K562 (cell line): ENCODE results near the gene NUDCD3. TPM values are rescaled to one million over a fixed set of nuclear protein-coding genes. Genes with fewer than 3 reads are reported as not detected.

ENCODE experiments used
- ATAC-seq: fragments of 200-7000 bp; cut with Tn5 transposase; 3 replicates; pipeline ENCODE4 v1.9.1; 2020; ENCODE audit warnings: moderate library complexity
- BruUV-seq: library from RNA; stranded (reverse); fragments of 400-500 nt; replicated peaks from 2 replicates; lab custom pipeline; 2021; lab: Mats Ljungman, UMichigan
- CTCF ChIA-PET: fragments of 300-600 bp; formaldehyde crosslinking; extraction: SDS; loops from one replicate; lab custom pipeline; 2021; ENCODE audit warnings: low intra/inter-chr PET ratio; lab: Yijun Ruan, JAX
- POLR2A ChIA-PET: fragments of 300-600, 350-650 bp; sonication (Branson Sonifier 250); formaldehyde crosslinking; extraction: SDS; loops from one replicate; lab custom pipeline; 2021; ENCODE audit warnings: antibody characterized with exemption, inconsistent platforms; lab: Yijun Ruan, JAX
- DNase-seq, 4 experiments: peaks; one replicate each; pipeline versions ENCODE4 v3.0.0 to v3.0.0-alpha.2; 2011 to 2018; ENCODE audit warnings: low spot score in 3 of 4, mixed read lengths in 3 of 4; ENCODE audit errors: extremely low read depth in 1 of 4
- FAIRE-seq: peaks from 2 replicates; lab custom pipeline; 2011; peaks lifted over from hg19 to GRCh38; lab: Jason Lieb, UNC
- H2AFZ ChIP-seq: 2 replicates; pipeline ENCODE4 v1.6.0; 2011; ENCODE audit warnings: low read depth, low read length, control low read depth, inconsistent platforms
- H3K27ac ChIP-seq: fragments of 200-600 bp; 3 replicates; pipeline ENCODE4 v1.8.0; 2011; ENCODE audit warnings: low read depth, mild to moderate bottlenecking, control low read depth, inconsistent platforms, low read length, moderate library complexity, mixed read lengths; ENCODE audit errors: extremely low read depth
- H3K27me3 ChIP-seq, 2 experiments: fragments of 300-600 bp in 1 of 2; 2 replicates in 1 of 2; 3 replicates in 1 of 2; pipeline versions ENCODE4 v1.6.0 to v1.8.0; 2011; ENCODE audit warnings: inconsistent platforms in 2 of 2, low read length in 2 of 2, mild to moderate bottlenecking in 1 of 2, mixed read lengths in 1 of 2, moderate library complexity in 1 of 2; ENCODE audit not compliant: control insufficient read depth in 2 of 2, insufficient read depth in 2 of 2
- H3K36me3 ChIP-seq: fragments of 300-600 bp; 3 replicates; pipeline ENCODE4 v1.8.0; 2011; ENCODE audit warnings: mild to moderate bottlenecking, low read length, inconsistent platforms; ENCODE audit not compliant: control insufficient read depth, insufficient read depth
- H3K4me1 ChIP-seq, 2 experiments: fragments of 200-600 bp in 1 of 2; replicated peaks in 1 of 2; 2 replicates in 1 of 2; 3 replicates in 1 of 2; pipeline versions ENCODE4 v1.5.1 to v1.8.0; 2011; ENCODE audit warnings: inconsistent platforms in 2 of 2, low read length in 2 of 2, mild to moderate bottlenecking in 1 of 2, mixed read lengths in 1 of 2, moderate library complexity in 1 of 2; ENCODE audit not compliant: control insufficient read depth in 2 of 2, insufficient read depth in 2 of 2
- H3K4me2 ChIP-seq: 2 replicates; pipeline ENCODE4 v1.6.1; 2011; ENCODE audit warnings: low read length, control low read depth, inconsistent platforms, mixed read lengths; ENCODE audit not compliant: insufficient read depth
- H3K4me3 ChIP-seq: fragments of 200-600 bp; sonication (generic), shearing (Covaris generic); 2 replicates; pipeline ENCODE4 v1.5.1; 2016; ENCODE audit warnings: control low read depth, inconsistent platforms
- H3K79me2 ChIP-seq: fragments of 200-600 bp; 3 replicates; pipeline ENCODE4 v1.8.0; 2011; ENCODE audit warnings: low read length, inconsistent platforms; ENCODE audit not compliant: control insufficient read depth, insufficient read depth
- H3K9ac ChIP-seq, 2 experiments: 2 replicates each; pipeline versions ENCODE4 v1.6.0 to v1.6.1; 2011; ENCODE audit warnings: low read depth in 2 of 2, low read length in 2 of 2, control low read depth in 1 of 2, inconsistent platforms in 1 of 2, mild to moderate bottlenecking in 1 of 2, mixed read lengths in 1 of 2; ENCODE audit not compliant: insufficient read depth in 1 of 2
- H3K9me1 ChIP-seq: one replicate; pipeline ENCODE4 v1.6.0; 2011; ENCODE audit warnings: inconsistent platforms, mild to moderate bottlenecking, low read length, moderate library complexity; ENCODE audit not compliant: control insufficient read depth, insufficient read depth
- H3K9me3 ChIP-seq: replicated peaks from 2 replicates; pipeline ENCODE4 v1.5.1; 2011; ENCODE audit warnings: low read depth, low read length, inconsistent platforms; ENCODE audit not compliant: control insufficient read depth, insufficient read depth
- H4K20me1 ChIP-seq: replicated peaks from 2 replicates; pipeline ENCODE4 v1.6.1; 2011; ENCODE audit warnings: low read length, inconsistent platforms, mixed read lengths; ENCODE audit not compliant: control insufficient read depth, insufficient read depth
- E2F3 ChIP-seq: fragments of 250-450 bp; sonication (Bioruptor Pico); IDR thresholded peaks from 2 replicates; pipeline ENCODE4 v1.4.0; 2020; ENCODE audit warnings: mild to moderate bottlenecking
- KLF1 ChIP-seq: fragments of 450-650 bp; IDR thresholded peaks from 2 replicates; pipeline ENCODE4 v1.6.1; 2016; ENCODE audit warnings: missing genetic modification characterization, missing compliant biosample characterization
- MAFG ChIP-seq: fragments of 450-650 bp; conservative IDR thresholded peaks from 2 replicates; pipeline ENCODE4 v1.6.1; 2016; ENCODE audit warnings: missing genetic modification characterization, missing compliant biosample characterization
- MAZ ChIP-seq, 2 experiments: fragments of 450-650 bp in 1 of 2; sonication (generic) in 1 of 2; formaldehyde crosslinking; IDR thresholded peaks in 1 of 2; conservative IDR thresholded peaks in 1 of 2; 2 replicates each; pipeline versions ENCODE4 v1.4.0 to v1.5.0; 2020; ENCODE audit warnings: mild to moderate bottlenecking in 1 of 2, missing genetic modification reagents in 1 of 2
- NR2C1 ChIP-seq, 2 experiments: fragments of 450-650 bp; IDR thresholded peaks; 2 replicates each; pipeline ENCODE4 v1.6.1; 2017; ENCODE audit warnings: mild to moderate bottlenecking in 2 of 2, antibody characterized with exemption in 1 of 2, inconsistent platforms in 1 of 2, missing compliant biosample characterization in 1 of 2, missing genetic modification characterization in 1 of 2
- POLR3A ChIP-seq: IDR thresholded peaks from 2 replicates; pipeline ENCODE4 v1.6.1; 2011; ENCODE audit warnings: borderline replicate concordance, mild to moderate bottlenecking, moderate library complexity; ENCODE audit not compliant: insufficient read length, insufficient read depth; ENCODE audit errors: extremely low read depth
- PRPF4 ChIP-seq: fragments of 200-400 bp; formaldehyde crosslinking; IDR thresholded peaks from one replicate; pipeline ENCODE4 v1.6.1; 2017; ENCODE audit warnings: low read length, low read depth, mild to moderate bottlenecking; ENCODE audit not compliant: insufficient read depth, poor library complexity, severe bottlenecking
- PYGO2 ChIP-seq: fragments of 450-650 bp; IDR thresholded peaks from 2 replicates; pipeline ENCODE4 v1.6.1; 2016; ENCODE audit warnings: mild to moderate bottlenecking, missing genetic modification characterization, moderate library complexity, missing compliant biosample characterization
- RHOXF2B ChIP-seq: fragments of 250-450 bp; sonication (Bioruptor Pico); conservative IDR thresholded peaks from 2 replicates; pipeline ENCODE4 v1.5.1; 2021
- ZNF143 ChIP-seq: sonication (generic); formaldehyde crosslinking; IDR thresholded peaks from 2 replicates; pipeline ENCODE4 v1.9.0; 2022; ENCODE audit warnings: mild to moderate bottlenecking, missing genetic modification reagents
- ZNF146 ChIP-seq: IDR thresholded peaks from one replicate; pipeline ENCODE4 v1.6.1; 2018; ENCODE audit warnings: missing compliant biosample characterization; ENCODE audit not compliant: unreplicated experiment
- ZNF764 ChIP-seq: fragments of 250-450 bp; sonication (Bioruptor Pico); IDR thresholded peaks from 2 replicates; pipeline ENCODE4 v1.4.0; 2020; ENCODE audit warnings: low read depth, mild to moderate bottlenecking, moderate library complexity
- WGBS: fragments of 100-300 bp; shearing (Covaris generic); methylation state at CpG from one replicate; pipeline ENCODE4 v1.1.6; 2016; ENCODE audit warnings: low coverage, mixed read lengths; ENCODE audit not compliant: insufficient coverage; ENCODE audit errors: missing lambda C conversion rate; 5-methylcytosine and 5-hydroxymethylcytosine counted together
- in situ Hi-C: fragments of 300-500 bp; cut with MboI; formaldehyde crosslinking; loops from 4 replicates; pipeline ENCODE4 v1.15.0; 2018; ENCODE audit warnings: inconsistent platforms, mixed read lengths
- intact Hi-C: fragments of 100-400 bp; cut with micrococcal nuclease; formaldehyde crosslinking; loops from 2 replicates; pipeline ENCODE4 v1.14.2; 2022
- polyA plus RNA-seq, 8 experiments: library from polyadenylated mRNA; depleted of rRNA in 4 of 8; stranded (reverse) in 5 of 8; unstranded in 3 of 8; fragments of >200 nt; fragmentation: Nextera tagmentation in 2 of 8; fragmentation: Illumina TruSeq in 1 of 8; extraction: Ambion mirVana in 2 of 8; extraction: Trizol in 1 of 8; gene quantifications; 2 replicates each; pipeline versions ENCODE4 v1.2.1 to v1.2.3, GENCODE V29; 2011 to 2014; ENCODE audit warnings: inconsistent platforms in 1 of 8, missing spikeins in 1 of 8
- total RNA-seq, 7 experiments: library from RNA; depleted of rRNA in 6 of 7; stranded (reverse); fragments of >200 nt in 6 of 7; fragmentation: Illumina TruSeq in 2 of 7; extraction: Trizol in 2 of 7; gene quantifications; 2 replicates each; pipeline versions ENCODE4 v1.2.1 to v1.2.3, GENCODE V29; 2011 to 2021; ENCODE audit warnings: low replicate concordance in 1 of 7

The NUDCD3 gene
- total and polyA plus RNA-seq, 9 of the 15 experiments (the other 6 are each of a cell fraction or from before 2014, with no cell fraction given) = 24.8 to 64.2 (median 42.6) TPM

GRCh38 chr7:44454348-44454747 lies 36.1 kb downstream of the NUDCD3 start:
- H3K9me3 ChIP-seq = no peaks in the 10 kb centered on the region
- no peak for TF ChIP-seq E2F3
- TF ChIP-seq PRPF4 = no peak
- TF ChIP-seq MAFG (tag) = no peak
- TF ChIP-seq ZNF146 = no peak
- no peak for TF ChIP-seq NR2C1 (IDR thresholded peaks at IDR 0.05)
- TF ChIP-seq NR2C1 (tag; IDR thresholded peaks at IDR 0.05) = no peak
- TF ChIP-seq POLR3A = no peak
- no peak for TF ChIP-seq RHOXF2B (CRISPR knock-in tag)
- no peak for TF ChIP-seq ZNF143 (CRISPR knock-in tag)
- no peak for TF ChIP-seq ZNF764 (CRISPR knock-in tag)
- TF ChIP-seq PYGO2 (tag) = no peak
- no peak for TF ChIP-seq KLF1 (tag)
- TF ChIP-seq MAZ (CRISPR knock-in tag; conservative IDR thresholded peaks at IDR 0.05 in 1 of 2, IDR thresholded peaks at IDR 0.05 in 1 of 2) = no peak
- TF ChIP-seq, all 486 proteins: peak for 0
- DNase-seq = no peak
- Histone ChIP-seq H3K79me2 (peaks cover 39% of the 10 kb centered on the region; the same call in 2 of the 3 replicates), H3K27ac (no peak overlapping the region), H3K27me3 (no peaks in the 10 kb centered on the region), H3K4me2 (no peak overlapping the region), H3K36me3 (peaks cover 30% of the 10 kb centered on the region; the same call in 2 of the 3 replicates), H3K4me1 (peaks cover 0 to 4% of the 10 kb centered on the region in 2 experiments; a peak in 2 of 5 replicates), H3K9me1 (no peaks in the 10 kb centered on the region), H3K4me3 (no peak overlapping the region), H3K9ac (no peak overlapping the region), H4K20me1 (no peaks in the 10 kb centered on the region; the same call in 1 of the 2 replicates), H2AFZ (no peak overlapping the region)
- 93% methylated on average over 2 of the region's 2 CpGs for WGBS
- no peak for ATAC-seq
- BruUV-seq = no TSS peak
- intact Hi-C loops = no loop called here
- ChIA-PET CTCF (no interaction called here), POLR2A (no interaction called here)
- no peak for FAIRE-seq
- in situ Hi-C loops = no loop called here
